GM21367 (cell line): ENCODE measurements around the gene CERCAM.

ENCODE experiments used
- ATAC-seq: cut with Tn5 transposase; IDR thresholded peaks from one replicate; pipeline ENCODE4 v1.9.1; 2021; ENCODE audit not compliant: unreplicated experiment

The CERCAM gene, protein sequence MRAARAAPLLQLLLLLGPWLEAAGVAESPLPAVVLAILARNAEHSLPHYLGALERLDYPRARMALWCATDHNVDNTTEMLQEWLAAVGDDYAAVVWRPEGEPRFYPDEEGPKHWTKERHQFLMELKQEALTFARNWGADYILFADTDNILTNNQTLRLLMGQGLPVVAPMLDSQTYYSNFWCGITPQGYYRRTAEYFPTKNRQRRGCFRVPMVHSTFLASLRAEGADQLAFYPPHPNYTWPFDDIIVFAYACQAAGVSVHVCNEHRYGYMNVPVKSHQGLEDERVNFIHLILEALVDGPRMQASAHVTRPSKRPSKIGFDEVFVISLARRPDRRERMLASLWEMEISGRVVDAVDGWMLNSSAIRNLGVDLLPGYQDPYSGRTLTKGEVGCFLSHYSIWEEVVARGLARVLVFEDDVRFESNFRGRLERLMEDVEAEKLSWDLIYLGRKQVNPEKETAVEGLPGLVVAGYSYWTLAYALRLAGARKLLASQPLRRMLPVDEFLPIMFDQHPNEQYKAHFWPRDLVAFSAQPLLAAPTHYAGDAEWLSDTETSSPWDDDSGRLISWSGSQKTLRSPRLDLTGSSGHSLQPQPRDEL

DNA sequence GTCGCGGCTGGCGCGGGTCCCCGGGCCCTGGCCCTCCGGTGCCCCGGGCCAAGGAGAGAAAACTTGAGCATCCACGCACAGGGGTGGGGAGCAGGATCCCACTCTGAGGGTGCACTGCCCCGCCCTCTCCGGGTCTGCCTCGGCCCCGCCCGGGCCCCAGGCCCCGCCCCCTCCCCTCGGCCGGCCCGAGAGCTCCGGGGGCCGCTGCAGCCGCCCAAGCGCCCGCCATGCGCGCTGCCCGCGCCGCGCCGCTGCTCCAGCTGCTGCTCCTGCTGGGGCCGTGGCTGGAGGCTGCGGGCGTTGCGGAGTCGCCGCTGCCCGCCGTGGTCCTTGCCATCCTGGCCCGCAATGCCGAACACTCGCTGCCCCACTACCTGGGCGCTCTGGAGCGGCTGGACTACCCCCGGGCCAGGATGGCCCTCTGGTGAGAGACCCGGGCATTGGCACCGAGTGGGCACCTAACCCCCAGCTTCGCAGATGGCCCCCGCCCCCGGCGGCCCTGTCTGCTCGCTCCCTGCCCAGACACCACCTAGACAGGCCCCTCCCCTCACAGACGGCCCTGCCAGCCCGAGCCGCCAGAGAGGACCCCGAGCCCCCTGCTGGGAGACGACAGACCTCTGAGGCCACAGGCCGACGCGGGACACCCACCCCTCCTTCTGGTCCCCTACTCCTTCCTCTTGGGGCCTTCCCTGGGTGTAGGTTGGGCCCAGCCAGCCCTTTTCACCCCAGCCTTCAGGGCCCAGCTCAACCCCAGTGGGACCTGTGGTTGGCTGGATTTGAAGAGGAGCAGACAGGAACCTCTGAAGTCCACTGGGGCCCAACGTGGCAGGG is at the start of gene CERCAM:
Gene CERCAM, plus strand, starts transcription at position 207 of the 831 bp plus-strand sequence. Its CDS starts 21 bp downstream, at position 228.
- peak; percentile 51 for ATAC-seq

DNA sequence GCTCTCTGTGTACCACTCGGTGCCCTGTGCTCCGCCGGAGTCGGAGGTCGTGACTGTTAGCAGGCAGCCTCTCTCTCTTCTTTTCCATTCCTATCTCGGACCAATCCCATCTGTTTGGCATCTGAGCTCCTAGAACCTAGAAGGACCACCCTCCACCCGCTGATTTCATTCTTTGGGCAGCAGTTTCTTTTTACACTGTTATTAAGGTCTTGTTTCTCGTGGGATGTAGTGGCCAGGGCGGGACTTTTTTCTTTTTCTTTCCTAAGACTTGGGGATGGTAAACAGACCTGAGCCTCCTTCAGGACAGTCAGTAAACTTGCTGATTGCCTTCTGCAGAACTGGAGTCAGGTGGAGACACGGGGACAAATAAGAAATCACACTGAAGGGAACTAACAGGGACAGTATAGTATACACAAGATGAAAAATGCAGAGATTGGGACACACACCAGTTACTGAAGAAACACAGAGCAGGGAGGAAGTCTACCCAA is 49.0 kb upstream of the CERCAM start:
- ATAC-seq = no peak

DNA sequence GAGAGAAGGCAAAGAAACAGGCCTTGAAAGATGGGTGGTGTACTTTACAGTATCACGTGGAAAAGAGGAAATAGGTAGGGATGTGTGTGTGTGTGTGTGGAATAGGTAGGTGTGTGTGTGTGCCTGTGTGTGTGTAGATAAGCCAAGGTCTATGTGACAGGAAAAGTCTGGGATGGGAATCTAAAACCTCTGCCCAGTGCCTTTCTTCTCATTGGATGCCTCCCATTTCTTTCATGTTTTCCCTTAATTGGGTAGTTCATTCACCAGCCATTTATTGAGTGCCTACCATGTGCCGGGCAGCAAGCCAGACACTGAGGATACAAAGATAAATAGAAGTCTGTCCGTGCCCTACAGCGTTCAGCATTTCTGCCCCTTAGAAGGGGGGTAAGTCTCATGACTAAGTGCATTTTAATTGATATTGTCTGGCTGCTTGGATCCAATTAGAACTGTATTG is 48.4 kb upstream of the CERCAM start:
- ATAC-seq = no peak

DNA sequence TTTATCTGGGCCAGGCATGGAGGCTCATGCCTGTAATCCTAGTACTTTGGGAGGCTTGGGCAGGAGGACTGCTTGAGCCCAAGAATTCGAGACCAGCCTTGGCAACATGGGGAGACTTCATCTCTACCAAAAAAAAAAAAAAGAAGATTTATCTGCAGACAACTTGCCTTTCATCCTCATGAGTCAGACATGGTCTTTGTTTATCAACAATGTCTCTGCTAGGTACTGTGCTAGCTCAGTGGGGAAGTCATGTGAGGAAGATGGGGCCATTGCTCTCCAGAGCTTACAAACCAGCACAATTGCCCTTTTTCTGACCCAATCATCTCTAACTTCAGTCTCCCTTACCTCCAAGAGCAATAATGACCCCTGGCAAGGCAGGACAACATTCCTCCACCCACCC is 47.9 kb upstream of the CERCAM start:
- ATAC-seq = no peak

DNA sequence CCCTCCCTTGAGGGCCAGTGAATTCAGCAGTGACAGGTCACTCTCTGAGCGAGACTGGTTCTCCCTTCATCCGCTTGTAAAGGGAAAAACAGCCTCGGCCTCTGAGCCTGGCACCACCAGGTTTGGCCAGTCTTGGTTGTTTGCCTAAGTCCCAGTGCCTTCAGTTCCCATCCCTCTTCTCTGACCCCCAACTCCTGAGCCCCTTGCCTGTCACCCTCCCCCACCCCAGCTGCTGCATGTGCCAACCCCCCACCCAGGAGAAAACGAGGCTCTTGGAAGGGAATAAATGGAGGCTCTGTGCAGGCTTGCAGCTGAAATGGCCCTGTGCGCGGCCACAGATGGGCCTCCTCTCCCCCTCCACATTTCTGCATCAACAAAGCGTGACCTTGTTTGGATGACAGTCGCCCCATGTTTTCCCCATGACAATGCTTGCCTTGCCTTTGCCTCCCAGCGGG is 46.4 kb upstream of the CERCAM start:
- no peak for ATAC-seq

DNA sequence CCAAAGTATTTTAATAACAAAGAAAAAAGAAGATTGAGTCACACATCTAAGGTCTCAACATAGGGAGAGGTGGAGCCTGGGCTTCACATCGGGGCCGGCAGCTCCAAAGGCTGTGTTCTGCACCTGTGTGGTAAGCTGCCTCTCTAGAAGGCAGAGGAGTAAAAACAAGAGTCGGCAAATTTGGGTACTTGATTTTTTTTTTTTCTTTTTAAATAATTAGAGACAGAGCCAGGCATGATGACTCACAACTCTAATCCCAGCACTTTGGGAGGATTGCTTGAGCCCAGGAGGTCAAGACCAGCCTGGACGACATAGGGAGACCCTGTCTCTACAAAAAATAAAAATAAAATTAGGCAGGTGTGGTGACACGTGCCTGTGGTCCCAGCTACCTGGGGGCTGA is 44.8 kb upstream of the CERCAM start:
- ATAC-seq = no peak

DNA sequence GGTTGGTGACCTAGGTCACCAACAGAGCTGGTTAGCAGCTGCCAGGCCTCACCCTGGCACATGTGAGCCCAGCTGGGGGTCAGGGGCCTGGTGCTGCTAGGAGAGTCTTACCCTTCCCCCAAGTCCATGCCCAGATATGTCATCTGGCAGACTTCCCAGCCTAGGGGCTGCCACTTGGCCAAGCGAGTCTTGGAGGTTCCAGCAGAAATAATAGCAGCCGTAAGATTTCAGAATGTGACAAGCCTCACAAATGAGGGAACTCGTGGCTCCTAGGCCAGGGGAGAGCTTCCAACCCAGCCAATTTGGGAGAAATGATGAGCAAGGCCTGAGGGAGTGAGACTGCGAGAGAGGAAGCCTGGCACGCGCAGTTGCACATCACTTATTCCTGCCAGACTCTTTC is 38.4 kb upstream of the CERCAM start:
- ATAC-seq = no peak

DNA sequence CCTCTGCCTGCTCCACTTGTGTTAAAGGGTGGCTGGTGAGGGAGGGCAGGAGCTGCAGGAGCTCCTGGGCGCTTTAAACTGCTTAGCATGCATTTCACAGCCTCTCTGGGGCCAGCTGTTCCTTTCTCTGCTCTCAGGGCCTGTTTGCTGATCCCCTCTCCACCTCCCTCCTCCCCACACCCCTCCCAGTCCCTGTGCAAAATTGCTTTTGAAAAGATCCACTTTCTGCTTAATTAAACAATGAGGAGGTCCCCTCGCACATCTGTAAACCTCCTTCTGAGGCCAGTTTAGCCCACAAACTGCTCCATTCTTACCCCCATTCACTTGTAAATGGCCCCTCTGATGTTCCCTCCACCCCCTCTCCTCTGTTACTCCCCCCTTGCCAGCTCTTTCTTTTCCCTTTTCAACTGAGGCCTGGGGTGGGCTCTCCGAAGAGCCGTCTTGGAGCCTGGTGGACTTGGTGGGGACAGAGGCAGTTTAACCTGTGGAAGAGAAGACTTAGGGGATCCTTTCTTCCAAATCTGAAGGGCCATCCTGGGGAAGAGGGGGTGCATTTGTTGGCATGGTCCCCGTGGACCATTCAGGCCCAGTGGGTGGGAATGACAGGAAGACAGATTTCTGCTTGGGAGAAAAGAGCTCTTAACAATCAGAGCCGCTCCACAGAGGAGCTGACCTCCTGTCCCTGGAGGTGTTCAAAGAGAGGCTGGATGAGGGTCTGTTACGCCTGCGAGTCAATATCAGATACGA is 37.5 kb upstream of the CERCAM start:
- no peak for ATAC-seq

DNA sequence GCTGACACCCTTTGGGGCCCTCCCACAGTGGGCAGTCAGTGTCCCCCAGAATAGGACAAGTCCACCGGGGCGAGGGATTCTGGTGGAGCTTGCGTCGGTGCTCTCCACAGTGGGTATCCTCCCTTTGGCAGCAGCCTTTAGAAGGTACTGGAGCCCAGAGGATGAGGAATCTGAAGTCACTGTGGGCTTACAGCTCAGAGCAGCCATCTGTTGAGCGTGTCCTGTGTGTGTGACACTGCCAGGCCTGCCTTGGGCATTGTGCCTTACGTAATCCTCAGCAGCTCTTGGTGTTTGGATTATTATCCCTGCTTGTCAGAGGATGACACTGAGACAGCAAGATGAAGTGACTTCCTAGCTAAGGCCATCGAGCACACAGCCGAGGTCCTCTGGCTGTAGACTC is 36.9 kb upstream of the CERCAM start:
- no peak for ATAC-seq

DNA sequence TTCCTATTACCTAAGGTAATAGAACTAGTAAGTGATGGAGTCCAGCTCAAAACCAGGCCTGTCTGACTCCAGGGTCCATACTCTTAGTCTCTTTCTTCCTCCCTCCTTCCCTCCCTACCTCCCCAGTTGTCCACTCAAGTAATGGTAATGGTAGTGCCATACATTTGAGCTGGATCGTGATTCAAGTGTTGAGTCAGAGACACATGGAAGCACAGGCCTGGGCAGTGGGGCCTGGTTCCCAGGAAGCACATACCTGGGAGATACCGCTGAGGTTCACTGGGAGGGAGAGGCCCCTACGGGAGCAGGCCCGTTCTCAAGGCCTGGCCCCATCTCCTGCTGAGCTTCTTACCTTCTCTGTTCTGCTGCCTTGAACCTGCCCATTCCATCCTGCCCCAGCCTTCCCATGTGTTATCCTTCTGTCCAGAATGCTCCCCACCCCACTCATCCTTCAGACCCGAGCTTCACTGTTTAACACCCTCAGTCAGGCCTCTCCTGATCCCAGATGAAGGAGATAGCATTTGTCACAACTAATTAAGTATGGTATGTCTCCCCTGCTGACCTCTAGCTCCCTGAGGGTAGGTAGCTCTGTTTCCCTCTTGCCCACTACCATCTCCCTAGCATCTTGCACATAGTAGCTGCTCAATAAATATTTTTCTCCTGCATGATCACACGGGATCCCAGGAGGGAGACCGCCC is 35.7 kb upstream of the CERCAM start:
- no peak for ATAC-seq

DNA sequence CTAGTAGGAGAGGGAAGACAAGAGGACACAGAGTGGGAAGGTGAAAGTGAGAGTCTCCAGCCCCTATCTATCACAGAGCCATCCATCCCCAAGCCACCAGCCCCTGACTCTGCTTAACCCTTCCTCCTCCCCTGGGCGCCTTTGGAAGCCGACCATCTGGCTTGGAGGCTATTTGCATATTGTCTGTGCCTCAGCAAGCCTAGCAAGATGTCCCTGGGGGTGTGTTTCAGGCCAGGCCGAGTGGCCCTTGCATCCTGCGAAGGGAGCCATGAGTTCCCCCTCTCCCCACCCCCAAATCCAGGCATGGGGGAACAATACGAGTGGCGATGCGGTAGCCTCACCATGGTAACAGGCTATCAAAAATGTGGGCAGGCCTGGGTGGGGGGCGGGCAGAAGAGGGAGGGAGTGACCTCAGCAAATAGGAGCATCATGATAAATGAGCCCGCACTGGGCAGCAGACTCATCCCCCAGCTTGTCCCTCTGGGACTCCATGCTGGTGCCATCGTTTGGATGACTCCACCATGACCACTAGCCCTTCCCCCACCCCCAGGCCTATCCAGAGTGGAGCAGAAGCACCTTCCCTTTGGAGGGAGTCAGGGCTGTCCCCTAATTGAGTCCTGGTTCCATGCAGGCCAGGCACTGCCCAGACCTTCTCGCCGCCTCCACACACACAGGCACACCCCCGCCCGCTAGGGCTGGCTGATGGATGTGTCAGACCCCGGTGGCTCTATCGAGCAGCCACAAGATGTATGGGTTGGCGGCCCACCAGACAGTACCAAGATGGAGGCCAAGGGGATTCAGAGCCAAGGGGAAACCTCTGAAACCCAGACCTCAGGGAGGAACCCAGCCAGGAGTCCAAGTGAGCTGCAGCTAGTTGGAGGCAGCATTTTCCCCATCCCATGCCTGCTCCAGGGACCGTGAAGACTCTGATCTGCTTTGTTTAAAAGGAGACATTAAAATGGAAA is 34.9 kb upstream of the CERCAM start:
- ATAC-seq = no peak

DNA sequence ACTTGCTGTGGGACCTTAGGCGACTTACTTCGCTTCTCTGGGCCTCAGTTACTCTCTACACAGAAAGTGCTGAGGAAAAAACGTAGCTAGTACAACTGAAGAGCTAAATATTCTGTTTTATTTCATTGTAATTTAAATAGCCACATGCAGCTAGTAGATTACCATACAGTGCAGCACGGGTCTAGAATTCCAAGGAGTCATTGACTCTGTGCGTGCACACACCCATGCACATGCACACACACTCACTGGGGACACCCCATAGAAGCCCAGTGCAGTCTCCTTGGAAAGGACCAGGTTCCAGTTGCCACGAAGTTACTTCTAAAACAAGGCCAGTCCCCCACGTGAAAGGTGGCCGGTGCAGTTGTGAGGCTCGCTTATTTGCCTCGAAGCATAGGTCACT is 32.5 kb upstream of the CERCAM start:
- ATAC-seq = no peak

DNA sequence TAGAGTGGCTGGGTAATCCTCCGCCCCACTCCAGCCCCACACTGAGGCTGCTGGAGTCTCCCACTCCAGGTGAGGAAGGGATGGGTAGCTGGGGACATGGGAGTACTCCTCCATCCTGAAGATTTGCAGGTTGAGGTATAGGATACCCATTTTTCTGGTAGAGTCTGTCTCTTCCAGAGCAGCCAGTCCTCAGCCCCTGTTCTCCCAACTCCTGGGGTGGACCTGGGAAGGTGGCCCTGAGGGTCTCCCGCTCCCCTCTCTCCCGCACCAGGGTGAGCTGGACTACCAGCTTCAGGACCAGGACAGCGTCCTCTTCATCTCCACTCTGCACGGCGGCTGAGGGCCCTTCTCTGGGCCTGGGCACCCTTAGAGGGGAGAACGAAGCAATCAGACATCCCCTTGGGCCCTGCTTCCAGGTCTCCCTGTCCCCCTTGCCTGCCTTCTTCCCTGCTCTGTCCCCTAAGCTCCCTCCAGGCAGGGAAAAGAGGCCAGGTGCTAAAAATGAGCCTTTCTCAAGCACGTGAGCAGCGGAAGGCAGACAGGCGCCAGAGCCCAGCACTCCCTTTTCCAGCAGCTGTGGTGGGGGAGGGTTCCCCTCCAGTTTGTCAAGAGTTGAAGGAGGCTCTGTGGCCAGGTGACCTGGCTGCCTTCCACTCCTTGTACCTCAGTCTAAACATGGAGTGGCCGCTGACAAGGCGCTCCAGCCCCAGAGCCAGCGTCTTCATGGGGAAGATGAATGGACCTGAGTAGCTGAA is 31.1 kb upstream of the CERCAM start:
- no peak for ATAC-seq

DNA sequence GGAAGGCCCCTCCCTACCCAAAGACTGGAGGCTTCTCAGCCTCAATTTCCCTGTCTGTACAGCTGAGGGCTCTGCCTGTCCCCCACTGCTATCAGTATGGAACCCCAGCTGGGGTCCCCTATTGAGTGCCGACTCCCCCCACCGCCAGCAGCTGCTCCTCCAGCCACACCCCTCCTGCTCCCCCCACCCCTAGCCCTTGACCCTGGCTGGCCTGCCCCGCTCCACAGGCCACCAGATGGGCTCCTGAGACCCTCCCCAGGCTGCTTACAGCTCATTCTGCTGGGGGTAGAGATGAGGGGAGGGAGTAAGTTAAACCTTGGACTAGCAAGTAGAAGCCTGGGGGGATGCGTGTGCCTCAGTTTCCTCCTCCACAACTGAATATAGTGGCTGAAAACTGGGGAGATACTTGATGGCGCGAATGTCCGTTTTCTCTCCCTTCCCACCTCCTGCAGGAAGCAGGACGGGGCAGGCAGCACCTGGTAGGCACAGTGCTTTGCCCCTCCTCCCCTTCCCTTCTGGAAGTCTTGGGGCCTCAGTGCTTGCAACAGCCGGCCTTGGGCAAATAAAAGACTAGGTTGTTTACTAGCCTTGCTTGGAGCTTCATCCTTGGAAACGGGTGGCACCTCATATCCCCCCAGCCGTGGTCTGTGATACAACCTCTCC is 30.4 kb upstream of the CERCAM start:
- ATAC-seq = no peak

DNA sequence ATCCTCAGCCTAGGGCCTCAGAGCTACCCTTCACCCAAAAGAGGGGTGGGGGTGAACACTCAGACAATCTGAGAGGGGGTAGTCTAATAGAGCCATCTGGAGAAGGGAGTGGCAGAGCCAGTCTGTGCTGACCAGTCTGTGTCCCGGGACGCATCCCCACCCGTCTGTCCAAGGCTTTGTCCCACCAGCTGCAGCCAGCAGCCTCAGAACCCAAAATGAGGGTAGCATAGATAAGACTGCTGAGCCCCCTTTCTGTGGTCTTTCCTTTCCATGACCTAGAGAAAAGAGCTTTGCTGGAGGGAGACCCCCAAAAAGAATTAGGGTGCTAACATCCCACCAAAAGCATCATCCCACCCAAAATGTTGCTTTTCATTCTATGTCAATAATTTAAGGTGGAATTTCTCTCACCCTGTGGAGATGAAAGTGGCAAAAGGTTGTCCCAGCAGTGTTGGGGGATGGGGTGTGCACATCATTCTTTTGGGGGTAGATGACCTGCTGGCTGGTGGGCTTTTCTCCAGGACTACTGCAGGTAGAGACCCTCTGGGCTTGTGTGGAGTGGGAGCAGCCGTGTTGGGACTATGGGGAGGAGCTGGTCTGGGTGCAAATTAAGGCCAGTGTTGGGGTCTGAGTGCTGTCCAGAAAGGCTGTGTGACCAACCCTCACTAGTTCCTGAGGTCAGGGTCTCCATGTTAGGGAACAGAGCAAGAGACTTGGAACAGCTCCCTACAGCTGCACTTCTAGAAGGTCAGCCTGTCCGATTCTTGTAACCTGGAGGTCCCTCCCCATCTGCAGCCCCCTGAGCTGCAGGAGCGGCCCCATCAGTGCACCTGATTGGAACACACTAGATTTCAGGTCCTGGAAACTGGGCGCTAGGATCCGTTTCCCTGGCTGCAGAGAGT is 29.6 kb upstream of the CERCAM start:
- ATAC-seq = no peak

DNA sequence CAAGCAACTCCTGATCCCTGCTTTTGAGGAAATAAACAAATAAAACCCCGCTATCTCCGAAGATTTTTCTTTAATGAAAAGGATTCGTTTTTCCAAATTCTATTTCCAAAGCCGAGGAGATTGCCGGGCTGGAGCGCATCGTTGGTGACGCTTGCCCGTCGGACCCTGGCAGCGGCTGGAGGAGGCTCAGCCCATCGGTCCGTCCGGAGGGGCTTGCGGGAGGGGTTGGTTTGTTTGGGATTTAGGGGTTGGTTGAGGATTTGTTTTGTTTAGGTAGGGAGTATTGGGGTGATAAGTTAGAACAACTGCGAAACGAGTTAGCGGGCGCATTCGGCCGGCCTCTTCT is 28.7 kb upstream of the CERCAM start:
- ATAC-seq = no peak
